ENCODE data around the gene GALNT2. TPM values are rescaled to one million over a fixed set of nuclear protein-coding genes. Genes with fewer than 3 reads are reported as not detected.

Gene GALNT2
- total and polyA plus RNA-seq, 3 donors from 2014 or later, result 63.0 to 135 (median 114) TPM

GRCh38 chr1:230067419-230067870 lies 407 bp downstream of the GALNT2 start:
- Histone ChIP-seq H3K27me3 (no peaks in the 10 kb centered on the region), H3K36me3 (ENCODE audit: low read depth, missing control alignments) (no peaks in the 10 kb centered on the region), H3K27ac (peak overlapping the region; percentile 89 to 91), H3K4me1 (peaks cover 22% of the 10 kb centered on the region), H3K4me3 (peak overlapping the region; percentile 84 to 86), H3K9me3 (no peaks in the 10 kb centered on the region)
- intact Hi-C loops (cut with DNase I; ENCODE audit: low total_unique reads), result loop anchor here (5.0 kb wide), 1 partner anchor 145 kb away; no protein-coding TSS in a partner anchor
- TF ChIP-seq CTCF (IDR thresholded peaks at IDR 0.05) (no peak), POLR2A (IDR thresholded peaks at IDR 0.05) (no peak)
- DNase-seq, result peak; percentile 44
- 0 to 1% methylated on average over 19 to 37 of the region's 44 CpGs for WGBS, 2 donors

GRCh38 chr1:230067871-230068620 lies 1.0 kb downstream of the GALNT2 start:
- H3K4me3 ChIP-seq, result peak overlapping the region; percentile 84 to 86
- peaks cover 22% of the 10 kb centered on the region for H3K4me1 ChIP-seq
- H3K9me3 ChIP-seq, result no peaks in the 10 kb centered on the region
- peak overlapping the region; percentile 89 to 91 for H3K27ac ChIP-seq
- no peaks in the 10 kb centered on the region for H3K36me3 ChIP-seq (ENCODE audit: low read depth, missing control alignments)
- no peak for TF ChIP-seq CTCF (IDR thresholded peaks at IDR 0.05)
- no peak for TF ChIP-seq POLR2A (IDR thresholded peaks at IDR 0.05)
- peak; percentile 33 for DNase-seq
- WGBS, 2 donors, result 1% methylated on average over 15 to 59 of the region's 59 CpGs
- intact Hi-C loops (cut with DNase I; ENCODE audit: low total_unique reads), result loop anchor here (5.0 kb wide), 1 partner anchor 144 kb away; no protein-coding TSS in a partner anchor
- H3K27me3 ChIP-seq, result no peaks in the 10 kb centered on the region

- Histone ChIP-seq H3K4me3 (peak overlapping the region; percentile 84 to 86), H3K27ac (peak overlapping the region; percentile 89 to 91), H3K4me1 (peaks cover 26% of the 10 kb centered on the region), H3K27me3 (no peaks in the 10 kb centered on the region), H3K36me3 (ENCODE audit: low read depth, missing control alignments) (no peaks in the 10 kb centered on the region), H3K9me3 (no peaks in the 10 kb centered on the region)
- no peak for TF ChIP-seq CTCF (IDR thresholded peaks at IDR 0.05)
- no peak for TF ChIP-seq POLR2A (IDR thresholded peaks at IDR 0.05)
- intact Hi-C loops (cut with DNase I; ENCODE audit: low total_unique reads), result loop anchor here (5.0 kb wide), 1 partner anchor 144 kb away; no protein-coding TSS in a partner anchor
- DNase-seq, result no peak
- 9 to 15% methylated on average over 9 of the region's 9 CpGs for WGBS, 2 donors
These were observed 1.5 kb downstream of the GALNT2 start for GRCh38 chr1:230068621-230068873.

- H3K4me3 ChIP-seq, result peak overlapping the region in 1 of 2 donors; percentile 86
- H3K4me1 ChIP-seq, result peaks cover 31% of the 10 kb centered on the region
- no peak for DNase-seq
- intact Hi-C loops (cut with DNase I; ENCODE audit: low total_unique reads), result loop anchor here (5.0 kb wide), 1 partner anchor 143 kb away; no protein-coding TSS in a partner anchor
- no peak overlapping the region for H3K27ac ChIP-seq
- H3K9me3 ChIP-seq, result no peaks in the 10 kb centered on the region
- H3K36me3 ChIP-seq (ENCODE audit: low read depth, missing control alignments), result no peaks in the 10 kb centered on the region
- H3K27me3 ChIP-seq, result no peaks in the 10 kb centered on the region
- TF ChIP-seq CTCF (IDR thresholded peaks at IDR 0.05) (peak in 1 of 3 experiments; percentile 20), POLR2A (IDR thresholded peaks at IDR 0.05) (no peak)
- 30 to 34% methylated on average over 13 of the region's 13 CpGs for whole genome bisulfite sequencing, 2 donors
These were observed 2.1 kb downstream of the GALNT2 start for GRCh38 chr1:230068952-230069684.
